ENCODE data around the gene NPIPA1. TPM values are rescaled to one million over a fixed set of nuclear protein-coding genes. Genes with fewer than 3 reads are reported as not detected.
"Not testable (repeated sequence)": the region's sequence is repeated elsewhere in the genome, so short reads cannot be mapped to it uniquely, and the experiment has no call there.

NPIPA1 gene
- total RNA-seq, 1 donor from 2014 or later = 37.1 TPM

DNA sequence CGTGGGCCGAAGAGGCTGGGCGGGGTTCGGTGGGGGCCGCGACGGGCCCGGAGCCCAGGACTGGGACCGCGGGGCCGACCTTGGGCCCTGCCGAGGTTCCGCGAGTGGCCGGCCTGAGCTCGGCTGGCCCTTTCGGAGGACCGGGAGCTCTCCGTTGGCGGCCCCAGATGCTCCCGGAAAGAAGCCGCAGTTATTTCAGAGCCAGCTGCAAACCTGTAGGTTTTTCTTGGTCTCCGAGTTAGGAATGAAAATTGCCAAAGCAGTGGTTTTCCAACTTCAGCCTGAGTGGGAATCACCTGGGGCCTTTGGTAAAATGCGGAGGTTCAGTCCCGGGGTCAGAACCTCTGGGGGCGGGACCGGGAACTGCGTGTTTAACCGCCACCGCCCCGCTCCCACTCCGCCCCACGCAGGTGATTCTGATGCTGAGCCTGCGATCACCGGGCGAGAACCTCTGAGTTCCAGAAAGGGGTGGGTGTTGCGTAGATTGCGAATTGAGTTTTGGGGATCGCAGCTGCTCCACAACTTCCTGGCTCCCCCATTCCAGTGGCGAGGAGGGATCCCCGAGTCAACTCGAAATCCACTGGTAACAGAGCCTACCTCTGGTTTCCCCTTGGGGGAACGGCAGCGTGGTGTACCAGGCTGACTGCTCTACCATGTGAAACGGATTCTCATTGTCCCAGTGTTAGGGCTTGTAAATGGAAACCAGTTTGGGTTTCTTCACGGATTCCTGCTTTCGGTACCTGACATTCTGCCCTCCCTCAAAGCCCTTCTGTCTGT, 38.4 kb downstream of the NPIPA1 start:
- ATAC-seq (peak; percentile 56), DNase-seq (ENCODE audit: low spot score) (peak; percentile 77)

DNA sequence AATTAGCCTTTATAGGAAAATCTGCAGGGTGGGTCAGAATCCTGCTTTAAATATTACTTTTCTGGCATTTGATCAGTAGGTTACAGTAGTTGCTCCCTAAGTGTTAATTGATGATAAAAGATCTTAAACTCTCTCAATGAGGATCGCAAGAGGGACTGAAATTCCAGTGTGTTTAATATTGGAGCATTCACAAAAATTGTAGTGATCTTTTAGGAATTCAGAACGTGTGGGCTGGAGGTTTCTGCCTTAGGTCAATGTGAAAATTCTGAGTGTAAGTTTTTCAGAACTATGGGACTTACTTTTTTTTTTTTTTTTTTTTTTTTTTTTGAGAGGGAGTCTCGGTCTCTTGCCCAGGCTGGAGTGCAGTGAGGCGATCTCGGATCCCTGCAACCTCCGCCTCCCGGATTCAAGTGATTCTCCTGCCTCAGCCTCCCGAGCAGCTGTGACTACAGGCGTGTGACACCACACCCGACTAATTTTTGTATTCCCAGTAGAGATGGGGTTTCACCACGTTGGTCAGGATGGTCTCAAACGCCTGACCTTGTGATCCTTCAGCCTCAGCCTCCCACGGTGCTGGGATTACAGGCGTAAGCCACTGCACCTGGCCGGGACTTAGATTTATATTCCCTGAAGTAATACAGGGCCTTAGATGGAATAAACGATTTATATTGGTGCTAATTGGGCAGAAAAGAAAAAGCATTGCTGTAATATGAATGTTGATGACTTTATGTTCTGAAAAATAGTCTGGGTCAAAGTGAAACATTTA, 39.9 kb downstream of the NPIPA1 start:
- not testable (repeated sequence) for DNase-seq (ENCODE audit: low spot score); ATAC-seq

DNA sequence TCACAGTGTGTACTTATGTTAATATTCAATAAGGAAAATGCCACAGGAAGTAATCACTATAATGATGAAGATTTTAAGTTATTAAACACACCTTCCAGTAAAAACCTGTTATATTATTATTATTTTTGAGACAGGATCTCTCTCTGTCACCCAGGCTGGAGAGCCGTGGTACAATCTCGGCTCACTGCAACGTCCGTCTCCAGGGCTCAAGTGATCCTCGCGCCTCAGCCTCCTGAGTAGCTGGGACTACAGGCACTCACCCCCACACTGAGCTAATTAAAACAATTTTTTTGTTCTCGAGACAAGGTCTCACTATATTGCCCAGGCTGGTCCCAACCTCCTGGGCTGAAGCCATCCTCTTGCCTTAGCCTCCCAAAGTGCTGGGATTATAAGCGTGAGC, 41.0 kb downstream of the NPIPA1 start:
- ATAC-seq; DNase-seq (ENCODE audit: low spot score): not testable (repeated sequence)

DNA sequence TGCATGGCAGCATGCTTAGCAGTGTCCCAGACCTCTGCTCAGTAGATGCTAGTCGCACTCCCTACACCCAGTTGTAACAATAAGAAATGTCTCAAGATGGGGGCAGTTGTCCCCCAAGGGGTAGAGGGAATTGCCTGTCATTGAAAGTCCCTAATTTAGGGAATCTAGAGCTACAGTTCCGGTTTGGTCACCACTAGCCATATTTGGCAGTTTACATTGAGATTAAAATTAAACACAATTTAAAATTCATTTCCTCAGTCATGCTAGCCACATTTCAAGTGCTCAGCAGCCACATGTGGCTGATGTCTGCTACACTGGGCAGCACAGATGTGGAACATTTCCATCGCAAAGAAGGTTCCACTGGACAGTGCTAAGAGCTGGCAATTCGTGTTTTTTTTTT, 41.7 kb downstream of the NPIPA1 start:
- ATAC-seq; DNase-seq (ENCODE audit: low spot score): not testable (repeated sequence)

DNA sequence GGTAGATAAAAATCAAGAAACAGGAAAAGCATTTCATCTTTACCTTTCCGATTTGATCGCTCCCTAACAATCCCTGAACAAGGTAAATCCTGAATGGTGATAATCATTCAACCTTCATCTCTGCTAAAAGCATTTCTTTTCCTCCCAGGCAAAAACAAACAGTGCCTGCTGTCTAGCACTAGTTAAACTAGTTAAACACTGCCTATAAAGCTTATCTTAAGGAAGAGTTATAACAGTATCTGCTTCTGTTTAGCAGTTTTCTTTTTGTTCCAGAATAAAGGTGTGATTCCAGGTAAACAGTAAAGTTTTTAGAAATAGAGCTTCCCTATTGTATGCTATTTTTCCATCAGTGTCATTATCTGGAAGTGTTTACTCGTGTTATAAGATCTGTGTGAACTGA, 44.0 kb downstream of the NPIPA1 start:
- ATAC-seq; DNase-seq (ENCODE audit: low spot score): not testable (repeated sequence)

DNA sequence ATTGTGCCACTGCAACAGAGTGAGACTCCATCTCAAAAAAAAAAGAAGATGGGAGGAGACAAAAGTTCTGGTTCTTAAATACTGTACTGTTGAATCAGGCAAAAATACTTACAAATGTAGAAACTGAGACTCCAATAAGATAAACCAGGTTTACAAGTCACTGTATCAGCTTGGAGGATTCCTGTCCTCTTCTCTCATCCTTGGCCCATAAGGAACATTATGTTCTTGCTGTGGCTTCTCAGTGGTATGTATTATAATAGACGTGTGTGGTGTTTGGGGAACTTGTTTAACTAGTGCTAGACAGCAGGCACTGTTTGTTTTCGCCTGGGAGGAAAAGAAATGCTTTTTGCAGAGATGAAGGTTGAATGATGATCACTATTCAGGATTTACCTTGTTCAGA, 45.3 kb downstream of the NPIPA1 start:
- not testable (repeated sequence) for DNase-seq (ENCODE audit: low spot score); ATAC-seq

DNA sequence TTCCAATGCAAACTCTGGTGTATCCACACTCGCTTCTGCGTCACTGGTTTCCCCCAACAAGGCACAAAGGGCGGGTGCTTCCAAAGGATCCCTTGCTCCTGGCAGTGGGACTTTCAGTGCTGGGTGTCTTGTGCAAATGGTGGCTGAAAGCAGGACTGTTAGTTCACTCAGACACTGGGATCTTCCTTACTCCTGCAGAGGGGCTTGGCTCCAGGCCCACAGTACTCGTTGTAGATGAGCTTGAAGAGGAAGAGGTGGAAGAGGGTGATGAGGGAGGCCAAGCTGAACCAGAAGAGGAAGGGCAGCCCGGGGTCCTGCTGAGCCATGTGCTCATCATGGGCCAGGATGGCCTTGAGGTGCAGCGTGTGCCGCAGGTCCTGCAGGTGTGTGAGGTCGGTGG, 50.8 kb downstream of the NPIPA1 start:
- peak; percentile 9 for ATAC-seq
- DNase-seq (ENCODE audit: low spot score) = not testable (repeated sequence)

DNA sequence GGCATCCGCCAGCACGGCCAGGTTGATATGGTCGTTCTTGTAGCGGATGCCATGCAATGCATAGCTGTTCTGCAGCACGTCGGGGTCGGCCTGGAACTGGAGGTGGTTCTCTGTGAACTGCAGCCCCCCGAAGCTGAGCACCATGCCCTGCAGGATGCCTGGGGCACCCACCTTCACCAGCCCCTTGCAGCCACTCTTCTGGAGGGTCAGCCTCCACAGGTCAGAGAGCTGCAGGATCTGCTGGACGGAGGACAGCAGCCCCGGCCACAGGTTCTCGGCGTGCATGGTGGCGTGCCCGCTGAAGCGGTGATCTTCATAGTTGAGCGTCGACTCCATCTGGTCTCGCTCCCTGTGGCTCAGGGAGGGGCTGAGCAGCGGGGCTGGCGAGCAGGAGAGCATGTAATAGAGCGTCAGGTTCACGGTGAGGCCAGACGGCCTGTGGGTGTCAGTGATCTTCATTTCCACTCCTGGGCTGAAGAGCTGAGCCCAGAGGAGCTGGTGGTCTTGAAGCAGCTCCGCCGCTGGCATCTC, 51.5 kb downstream of the NPIPA1 start:
- ATAC-seq = peak; percentile 10
- DNase-seq (ENCODE audit: low spot score) = not testable (repeated sequence)

DNA sequence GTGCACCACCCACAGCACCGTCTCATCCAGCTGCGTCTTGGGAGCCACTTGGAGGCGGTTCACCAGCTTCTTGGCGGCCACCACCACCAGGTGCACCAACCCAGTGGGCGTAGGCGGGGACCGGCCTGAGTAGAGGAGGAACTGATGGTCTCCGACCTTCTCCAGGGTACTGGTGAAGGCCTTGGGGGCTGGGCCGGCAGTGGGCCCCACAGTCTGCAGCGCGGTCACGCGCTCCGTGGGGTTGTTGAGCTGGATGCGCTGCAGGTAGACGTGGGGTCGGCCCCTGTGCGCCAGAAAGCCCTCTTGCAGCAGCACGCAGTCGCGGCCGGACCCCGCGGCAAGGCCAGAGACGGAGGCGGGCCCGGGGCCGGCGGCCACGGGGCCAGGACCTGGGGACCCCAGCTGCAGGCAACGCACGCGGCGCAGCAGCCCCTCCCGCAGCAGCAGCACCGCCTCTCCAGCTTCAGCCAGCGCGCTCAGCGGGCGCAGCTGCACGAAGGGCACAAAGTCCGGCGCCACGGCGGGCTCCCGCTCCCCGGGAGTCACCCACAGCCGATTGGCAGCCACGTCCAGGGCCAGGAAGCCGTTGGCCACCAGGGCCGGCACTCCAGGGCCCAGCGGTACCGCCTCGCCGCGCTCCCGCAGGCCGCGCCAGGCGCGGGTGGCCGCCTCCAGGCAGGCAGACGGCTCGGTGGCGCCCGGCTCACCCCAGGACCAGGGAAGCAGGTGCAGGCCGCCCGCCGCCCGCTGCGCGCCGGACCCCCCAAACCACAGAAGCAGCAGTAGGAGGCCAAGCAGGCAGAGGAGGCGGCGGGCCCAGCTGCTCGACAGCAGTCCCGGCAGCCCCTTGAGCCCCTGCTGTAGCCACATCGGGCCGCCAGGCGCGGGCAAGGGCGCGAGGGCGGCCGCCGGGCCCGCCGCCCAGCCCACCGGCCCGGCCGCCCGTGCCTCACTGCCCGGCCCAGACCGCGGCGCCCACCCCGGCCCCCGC, 52.3 kb downstream of the NPIPA1 start:
- DNase-seq (ENCODE audit: low spot score) = peak; percentile 75

DNA sequence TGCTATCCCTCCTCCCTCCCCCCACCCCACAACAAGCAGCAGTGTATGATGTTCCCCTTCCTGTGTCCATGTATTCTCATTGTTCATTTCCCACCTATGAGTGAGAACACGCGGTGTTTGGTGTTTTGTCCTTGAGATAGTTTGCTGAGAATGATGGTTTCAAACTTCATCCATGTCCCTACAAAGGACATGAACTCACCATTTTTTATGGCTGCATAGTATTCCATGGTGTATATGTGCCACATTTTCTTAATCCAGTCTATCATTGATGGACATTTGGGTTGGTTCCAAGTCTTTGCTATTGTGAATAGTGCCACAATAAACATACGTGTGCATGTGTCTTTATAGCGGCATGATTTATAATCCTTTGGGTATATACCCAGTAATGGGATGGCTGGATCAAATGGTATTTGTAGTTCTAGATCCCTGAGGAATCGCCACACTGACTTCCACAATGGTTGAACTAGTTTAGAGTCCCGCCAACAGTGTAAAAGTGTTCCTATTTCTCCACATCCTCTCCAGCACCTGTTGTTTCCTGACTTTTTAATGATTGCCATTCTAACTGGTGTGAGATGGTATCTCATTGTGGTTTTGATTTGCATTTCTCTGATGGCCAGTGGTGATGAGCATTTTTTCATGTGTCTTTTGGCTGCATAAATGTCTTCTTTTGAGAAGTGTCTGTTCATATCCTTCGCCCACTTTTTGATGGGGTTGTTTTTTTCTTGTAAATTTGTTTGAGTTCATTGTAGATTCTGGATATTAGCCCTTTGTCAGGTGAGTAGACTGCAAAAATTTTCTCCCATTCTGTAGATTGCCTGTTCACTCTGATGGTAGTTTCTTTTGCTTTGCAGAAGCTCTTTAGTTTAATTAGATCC, 56.3 kb downstream of the NPIPA1 start:
- DNase-seq (ENCODE audit: low spot score); ATAC-seq: not testable (repeated sequence)

More for the DNA sequence above, 52.3 kb downstream of the NPIPA1 start:
- ATAC-seq = peak; percentile 93

DNA sequence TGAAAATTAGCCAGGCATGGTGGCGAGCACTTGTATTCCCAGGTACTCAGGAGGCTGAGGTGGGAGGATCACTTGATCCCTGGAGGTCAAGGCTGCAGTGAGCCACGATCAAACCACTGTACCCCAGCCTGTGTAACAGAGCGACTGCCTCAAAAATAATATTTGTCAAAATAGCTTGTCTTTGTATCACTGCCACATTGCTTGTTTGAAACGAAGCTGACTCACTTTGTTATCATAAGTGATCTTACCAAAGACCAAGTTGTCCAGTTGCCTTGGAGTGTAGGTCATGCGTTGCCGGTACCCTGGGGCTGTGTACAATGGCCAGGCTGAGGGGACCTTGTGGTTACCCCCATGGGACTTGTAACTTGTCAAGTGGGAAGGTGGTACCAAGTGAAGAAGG, 59.5 kb downstream of the NPIPA1 start:
- ATAC-seq; DNase-seq (ENCODE audit: low spot score): not testable (repeated sequence)

DNA sequence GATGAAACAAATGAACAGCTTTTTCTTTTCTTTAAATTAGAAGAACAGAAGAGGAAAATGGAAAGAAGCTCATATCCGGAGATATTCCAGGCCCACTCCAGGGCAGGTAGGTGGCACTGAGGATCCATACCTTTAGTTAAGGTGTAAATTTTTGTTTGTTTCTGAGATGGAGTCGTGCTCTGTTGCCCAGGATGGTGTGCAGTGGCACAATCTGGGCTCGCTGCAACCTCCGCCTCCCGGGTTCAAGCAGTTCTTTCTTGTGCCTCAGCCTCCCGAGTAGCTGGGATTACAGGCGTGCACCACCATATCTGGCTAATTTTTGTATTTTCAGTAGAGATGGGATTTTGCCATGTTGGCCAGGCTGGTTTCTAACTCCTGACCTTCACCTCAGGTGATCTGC, 61.1 kb downstream of the NPIPA1 start:
- not testable (repeated sequence) for DNase-seq (ENCODE audit: low spot score); ATAC-seq

DNA sequence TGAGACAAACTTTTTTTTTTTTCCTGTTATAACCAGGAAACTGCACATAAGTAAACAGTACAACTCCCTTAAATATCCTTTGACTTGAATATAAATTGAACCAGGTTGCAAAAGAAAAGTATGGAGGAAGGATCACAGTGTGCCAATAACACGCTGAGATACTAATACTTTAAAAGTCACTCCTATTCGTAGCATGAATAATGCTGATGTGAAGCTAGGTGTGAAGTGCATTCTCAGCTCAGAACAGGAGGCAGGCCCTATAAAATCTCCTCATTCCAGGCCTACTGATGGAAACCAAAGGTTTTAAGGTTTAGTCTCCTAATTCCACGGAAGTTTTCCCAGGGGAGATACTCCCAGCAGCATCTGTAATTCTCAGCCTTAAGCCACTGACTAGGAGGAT, 62.6 kb downstream of the NPIPA1 start:
- ATAC-seq; DNase-seq (ENCODE audit: low spot score): not testable (repeated sequence)

Other genes starting within 250 kb of the NPIPA1 start
- gene PLA2G10, start 243.1 kb upstream of the NPIPA1 start, total RNA-seq = not detected
- 0.88 TPM for gene NPIPA3, start 234.0 kb upstream of the NPIPA1 start, total RNA-seq
- gene NPIPA2, start 194.9 kb upstream of the NPIPA1 start, total RNA-seq = 0.45 TPM
- gene NOMO1, start 103.7 kb upstream of the NPIPA1 start, total RNA-seq = 37.8 TPM
- 117 TPM for gene PDXDC1, start 37.6 kb downstream of the NPIPA1 start, total RNA-seq
- gene NTAN1, start 118.6 kb downstream of the NPIPA1 start, total RNA-seq = 14.6 TPM
- gene RRN3, start 156.8 kb downstream of the NPIPA1 start, total RNA-seq = 12.0 TPM

Data from left lobe of liver (tissue), 2 donors.